Lower lobe of right lung (tissue), 2 donors: ENCODE results near the gene MSS51. TPM values are rescaled to one million over a fixed set of nuclear protein-coding genes. Genes with fewer than 3 reads are reported as not detected.

Experiments used
- ATAC-seq, 2 donors: fragments of 200-7000 bp; cut with Tn5 transposase; one replicate each; pipeline ENCODE4 v1.9.1; 2020 to 2022; ENCODE audit warnings: mild to moderate bottlenecking in 2 of 2, moderate library complexity in 2 of 2
- DNase-seq: peaks from one replicate; pipeline ENCODE4 v3.0.0-alpha.2; 2020
- H3K27ac ChIP-seq: fragments of 200-600 bp; one replicate; pipeline ENCODE4 v1.8.0; 2022
- H3K27me3 ChIP-seq: fragments of 200-600 bp; one replicate; pipeline ENCODE4 v1.8.0; 2022; ENCODE audit warnings: low read depth
- H3K36me3 ChIP-seq: fragments of 200-600 bp; one replicate; pipeline ENCODE4 v1.8.0; 2022; ENCODE audit warnings: mild to moderate bottlenecking
- H3K4me1 ChIP-seq: fragments of 200-600 bp; one replicate; pipeline ENCODE4 v1.8.0; 2022
- H3K4me3 ChIP-seq: fragments of 200-600 bp; one replicate; pipeline ENCODE4 v1.8.0; 2022; ENCODE audit warnings: mild to moderate bottlenecking
- H3K9me3 ChIP-seq: fragments of 200-600 bp; one replicate; pipeline ENCODE4 v1.8.0; 2022
- intact Hi-C: fragments of 100-400 bp; cut with DNase I; formaldehyde crosslinking; loops from one replicate; pipeline ENCODE4 v1.11.0; 2022
- total RNA-seq: library from RNA; stranded (reverse); fragmentation: NEBNext Ultra II Directional; extraction: Animal tissue kit (Norgen Biotek cat#: 25700); gene quantifications from one replicate; pipeline ENCODE4 v1.2.1, GENCODE V29; 2021
- TF ChIP-seq, protein P1 (sequence below): fragments of 200-600 bp; IDR thresholded peaks from one replicate; pipeline ENCODE4 v1.8.0; 2022; ENCODE audit warnings: antibody characterized with exemption, mild to moderate bottlenecking
- donor health status: DM: no; HTN: yes; CAD: no; lungs with severe emphysema.

MSS51 gene
- total RNA-seq, 1 donor from 2014 or later = 2.7 TPM

DNA sequence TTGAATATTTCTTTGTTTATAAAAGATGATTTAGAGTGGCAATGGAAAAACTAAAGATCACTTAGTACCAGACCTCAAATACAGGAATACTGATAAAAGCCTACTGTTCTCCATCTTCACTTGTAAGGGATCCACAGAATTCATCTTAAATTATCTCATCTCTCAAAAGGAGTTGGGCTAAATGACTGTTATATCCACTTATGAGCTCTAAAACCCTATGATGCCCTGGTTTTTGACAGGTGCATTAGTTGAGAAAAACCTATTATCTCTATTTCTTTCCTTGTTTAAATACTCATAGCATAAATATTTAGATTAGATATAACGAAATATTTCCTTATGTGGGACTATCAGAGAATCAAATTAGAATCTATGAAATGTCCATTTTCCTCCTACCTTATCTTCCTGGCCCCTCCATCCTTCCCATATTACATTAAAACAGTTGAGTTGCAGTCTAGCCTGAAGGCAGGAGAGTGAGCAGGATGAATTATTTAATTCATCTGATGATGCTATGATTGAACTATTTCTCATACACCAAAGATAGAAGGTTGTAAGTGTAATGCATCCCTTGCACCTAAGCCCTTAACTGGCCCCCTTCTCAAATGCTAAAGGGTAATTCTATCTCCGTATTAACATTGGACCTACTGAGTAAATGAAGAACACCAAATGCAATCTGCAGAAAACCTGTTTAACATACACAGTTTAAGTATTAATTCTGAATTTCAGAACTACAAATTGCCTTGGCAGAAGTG, 32.8 kb upstream of the MSS51 start:
- TF ChIP-seq, protein P1, sequence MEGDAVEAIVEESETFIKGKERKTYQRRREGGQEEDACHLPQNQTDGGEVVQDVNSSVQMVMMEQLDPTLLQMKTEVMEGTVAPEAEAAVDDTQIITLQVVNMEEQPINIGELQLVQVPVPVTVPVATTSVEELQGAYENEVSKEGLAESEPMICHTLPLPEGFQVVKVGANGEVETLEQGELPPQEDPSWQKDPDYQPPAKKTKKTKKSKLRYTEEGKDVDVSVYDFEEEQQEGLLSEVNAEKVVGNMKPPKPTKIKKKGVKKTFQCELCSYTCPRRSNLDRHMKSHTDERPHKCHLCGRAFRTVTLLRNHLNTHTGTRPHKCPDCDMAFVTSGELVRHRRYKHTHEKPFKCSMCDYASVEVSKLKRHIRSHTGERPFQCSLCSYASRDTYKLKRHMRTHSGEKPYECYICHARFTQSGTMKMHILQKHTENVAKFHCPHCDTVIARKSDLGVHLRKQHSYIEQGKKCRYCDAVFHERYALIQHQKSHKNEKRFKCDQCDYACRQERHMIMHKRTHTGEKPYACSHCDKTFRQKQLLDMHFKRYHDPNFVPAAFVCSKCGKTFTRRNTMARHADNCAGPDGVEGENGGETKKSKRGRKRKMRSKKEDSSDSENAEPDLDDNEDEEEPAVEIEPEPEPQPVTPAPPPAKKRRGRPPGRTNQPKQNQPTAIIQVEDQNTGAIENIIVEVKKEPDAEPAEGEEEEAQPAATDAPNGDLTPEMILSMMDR = no peak
- Histone ChIP-seq H3K9me3 (no peaks in the 10 kb centered on the region), H3K27me3 (no peaks in the 10 kb centered on the region), H3K4me3 (no peak overlapping the region), H3K27ac (no peak overlapping the region), H3K4me1 (no peaks in the 10 kb centered on the region), H3K36me3 (peaks cover 86% of the 10 kb centered on the region)
- intact Hi-C loops = no loop called here
- ATAC-seq (no peak), DNase-seq (no peak)

DNA sequence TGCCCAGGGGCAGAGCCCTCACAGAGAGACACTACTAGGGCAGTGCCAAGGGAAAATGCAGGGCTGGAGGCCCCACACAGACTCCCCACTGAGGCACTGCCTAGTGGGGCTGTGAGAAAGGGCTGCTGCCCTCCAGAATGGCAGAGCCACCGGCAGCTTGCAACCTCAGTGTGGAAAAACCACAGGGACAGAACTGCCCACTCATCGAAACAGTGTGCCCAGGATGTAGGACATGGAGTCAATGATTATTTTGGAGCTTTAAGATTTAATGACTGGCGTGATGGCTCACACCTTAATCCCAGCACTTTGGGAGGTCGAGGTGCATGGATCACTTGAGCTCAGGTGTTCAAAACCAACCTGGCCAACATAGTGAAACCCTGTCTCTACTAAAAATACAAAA, 27.5 kb upstream of the MSS51 start:
- intact Hi-C loops = no loop called here
- no peaks in the 10 kb centered on the region for H3K4me1 ChIP-seq
- TF ChIP-seq, protein P1 = no peak
- ATAC-seq = no peak
- H3K9me3 ChIP-seq = no peaks in the 10 kb centered on the region
- H3K27ac ChIP-seq = no peak overlapping the region
- H3K4me3 ChIP-seq = no peak overlapping the region
- H3K36me3 ChIP-seq = peaks cover 43% of the 10 kb centered on the region
- no peaks in the 10 kb centered on the region for H3K27me3 ChIP-seq
- no peak for DNase-seq

DNA sequence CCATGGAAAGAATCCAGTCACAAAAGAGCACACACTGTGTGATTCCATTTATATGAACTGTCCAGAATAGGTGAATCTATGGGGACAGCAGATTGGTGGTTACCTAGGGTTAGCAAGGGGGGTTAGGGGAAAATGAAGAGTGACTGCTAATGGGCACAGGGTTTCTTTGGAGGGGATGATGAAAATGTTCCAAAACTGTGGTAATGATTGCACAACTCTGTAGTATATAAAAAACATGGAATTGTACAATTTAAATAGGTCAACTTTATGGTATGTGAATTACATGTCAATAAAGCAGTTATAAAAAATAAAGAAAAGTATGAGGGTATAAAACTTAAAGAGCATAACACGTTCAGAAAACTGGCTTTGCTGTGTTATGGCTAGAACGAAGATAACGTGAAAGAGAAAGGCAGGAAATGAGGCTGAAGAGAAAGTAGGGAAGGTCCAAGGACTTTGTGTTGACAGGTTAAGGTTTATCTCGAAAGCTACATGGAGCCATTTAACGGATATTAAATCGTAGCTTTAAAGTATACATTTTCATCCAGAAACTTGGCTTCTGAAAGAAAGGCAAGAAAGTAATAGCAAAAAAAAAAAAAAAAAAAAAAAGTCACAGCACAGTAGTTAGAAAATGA, 26.4 kb upstream of the MSS51 start:
- TF ChIP-seq, protein P1 = no peak
- Histone ChIP-seq H3K36me3 (peaks cover 32% of the 10 kb centered on the region), H3K27ac (no peak overlapping the region), H3K4me3 (no peak overlapping the region), H3K4me1 (no peaks in the 10 kb centered on the region), H3K27me3 (no peaks in the 10 kb centered on the region), H3K9me3 (no peaks in the 10 kb centered on the region)
- DNase-seq (no peak), ATAC-seq (no peak)
- intact Hi-C loops = no loop called here

DNA sequence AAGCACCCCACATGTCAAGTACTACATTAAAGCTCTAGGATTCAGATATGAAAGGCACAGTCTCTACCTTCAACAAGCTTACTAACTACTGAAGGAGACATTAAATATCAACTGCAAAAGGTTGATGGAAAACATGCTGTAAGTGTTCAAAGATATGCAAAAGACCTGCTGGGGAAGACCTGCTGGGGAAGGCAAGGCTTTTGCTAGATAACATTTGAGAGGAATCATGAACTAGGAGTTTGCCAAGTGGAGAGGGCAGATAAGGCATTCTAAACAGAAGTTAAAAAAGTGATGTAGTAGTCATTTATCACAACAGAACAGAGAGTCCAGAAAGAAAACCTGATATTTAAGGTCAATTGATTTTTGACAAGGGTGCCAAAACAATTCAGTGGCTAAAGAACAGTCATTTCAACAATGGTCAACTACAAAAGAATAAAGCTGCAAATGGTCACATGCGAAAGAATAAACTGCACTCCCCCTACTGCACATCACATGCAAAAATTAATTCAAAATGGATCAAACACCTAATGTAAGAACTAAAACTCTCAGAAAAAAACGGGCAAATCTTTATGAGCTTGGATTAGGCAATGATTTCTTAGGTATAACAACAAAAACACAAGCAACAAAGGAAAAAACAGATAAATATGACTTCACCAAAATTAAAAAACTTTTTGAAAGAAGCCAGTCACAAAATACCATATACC, 23.0 kb upstream of the MSS51 start:
- DNase-seq (no peak), ATAC-seq (no peak)
- TF ChIP-seq, protein P1 = no peak
- H3K4me3 ChIP-seq = no peak overlapping the region
- no peaks in the 10 kb centered on the region for H3K4me1 ChIP-seq
- no peak overlapping the region for H3K27ac ChIP-seq
- peaks cover 34% of the 10 kb centered on the region for H3K36me3 ChIP-seq
- H3K9me3 ChIP-seq = no peaks in the 10 kb centered on the region
- no peaks in the 10 kb centered on the region for H3K27me3 ChIP-seq
- intact Hi-C loops = no loop called here

DNA sequence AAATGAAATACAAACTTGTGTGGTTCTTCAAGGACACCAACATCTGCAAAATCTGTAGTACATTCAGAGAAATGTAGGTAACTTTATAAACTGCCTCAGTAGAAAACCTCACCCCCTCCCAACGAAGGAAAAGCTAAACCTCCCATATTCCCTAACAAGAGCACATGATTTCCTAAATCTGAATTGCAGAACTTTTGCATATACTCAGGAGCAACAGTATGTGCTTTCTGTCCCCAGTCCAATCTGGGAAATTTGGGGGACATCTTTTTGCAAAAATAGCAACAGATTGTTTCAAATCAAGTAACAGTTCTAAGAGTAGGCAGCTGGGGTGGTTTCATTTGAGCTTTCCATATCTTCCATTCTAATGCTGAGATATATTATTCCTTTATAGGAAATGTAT, 15.8 kb upstream of the MSS51 start:
- no peak for DNase-seq
- peaks cover 58% of the 10 kb centered on the region for H3K36me3 ChIP-seq
- no peaks in the 10 kb centered on the region for H3K4me1 ChIP-seq

More for the DNA sequence above, 15.8 kb upstream of the MSS51 start:
- intact Hi-C loops = no loop called here
- ATAC-seq = no peak
- no peaks in the 10 kb centered on the region for H3K9me3 ChIP-seq
- H3K27ac ChIP-seq = no peak overlapping the region
- H3K27me3 ChIP-seq = no peaks in the 10 kb centered on the region
- TF ChIP-seq, protein P1 = no peak
- H3K4me3 ChIP-seq = no peak overlapping the region
